Psoas muscle (tissue), 8 donors: ENCODE data around the gene UGT2B7. TPM values are rescaled to one million over a fixed set of nuclear protein-coding genes. Genes with fewer than 3 reads are reported as not detected.
"Not testable (repeated sequence)": the region's sequence is repeated elsewhere in the genome, so short reads cannot be mapped to it uniquely, and the experiment has no call there.

Source experiments
- ATAC-seq, 4 donors: fragments of 200-7000 bp; cut with Tn5 transposase; one replicate each; pipeline ENCODE4 v1.9.1; 2020; ENCODE audit warnings: moderate library complexity in 3 of 4, mild to moderate bottlenecking in 2 of 4
- DNase-seq, 2 donors: peaks; one replicate each; pipeline ENCODE4 v3.0.0-alpha.2; 2020
- H3K27ac ChIP-seq: fragments of 200-600 bp; one replicate; pipeline ENCODE4 v1.8.0; 2022
- H3K27me3 ChIP-seq, 3 donors: fragments of 200-600 bp in 1 of 3; one replicate each; pipeline versions ENCODE4 v1.6.1 to v1.8.0; 2013 to 2022; ENCODE audit warnings: low read length in 2 of 3, mild to moderate bottlenecking in 2 of 3, moderate library complexity in 1 of 3; ENCODE audit not compliant: insufficient read depth in 3 of 3
- H3K36me3 ChIP-seq, 2 donors: fragments of 200-600 bp in 1 of 2; one replicate each; pipeline versions ENCODE4 v1.6.1 to v1.8.0; 2013 to 2022; ENCODE audit warnings: low read depth in 1 of 2, mild to moderate bottlenecking in 1 of 2, moderate library complexity in 1 of 2; ENCODE audit not compliant: insufficient read depth in 1 of 2
- H3K4me1 ChIP-seq: fragments of 200-600 bp; one replicate; pipeline ENCODE4 v1.8.0; 2022
- H3K4me3 ChIP-seq: fragments of 200-600 bp; one replicate; pipeline ENCODE4 v1.8.0; 2022; ENCODE audit warnings: mild to moderate bottlenecking
- H3K9me3 ChIP-seq: fragments of 200-600 bp; one replicate; pipeline ENCODE4 v1.8.0; 2022
- WGBS, 3 donors: extraction: QIAGEN DNeasy Blood & Tissue Kit; methylation state at CpG; one replicate each; pipeline versions ENCODE4 v1.1.6 to v1.1.7; 2013; 5-methylcytosine and 5-hydroxymethylcytosine counted together
- intact Hi-C, 2 donors: fragments of 100-400 bp; cut with DNase I; formaldehyde crosslinking; loops; one replicate each; pipeline versions ENCODE4 v1.11.0 to v1.14.2; 2022
- polyA plus RNA-seq, 3 donors: library from polyadenylated mRNA; stranded (reverse); fragments of 200-250 nt; gene quantifications; one replicate each; pipeline ENCODE4 v1.2.3, GENCODE V29; 2013
- total RNA-seq, 4 donors: library from RNA; stranded (reverse); fragmentation: NEBNext Ultra II Directional in 2 of 4; extraction: Animal tissue kit (Norgen Biotek cat#: 25700) in 2 of 4; gene quantifications; one replicate each; pipeline versions ENCODE4 v1.2.1 to v1.2.4, GENCODE V29; 2021 to 2023
- TF ChIP-seq, protein P1 (sequence below): fragments of 200-600 bp; IDR thresholded peaks from one replicate; pipeline ENCODE4 v1.8.0; 2022; ENCODE audit warnings: antibody characterized with exemption
- donor health status: healthy with polysubstance abuse.
- donor health status: DM: no; HTN: no; CAD: no; lungs with moderate emphysema.
- donor health status: Bipolar disorder and iron deficiency.
- donor health status: healthy.
- donor health status: DM: yes; HTN: yes; CAD: no.
- donor health status: DM: no; HTN: no; CAD: no.
- donor health status: DM: no; HTN: no; CAD: no.
- donor health status: DM: yes; HTN: yes; CAD: no.

Gene UGT2B7
- total and polyA plus RNA-seq, 7 donors: 0.04 TPM; not detected in 6

DNA sequence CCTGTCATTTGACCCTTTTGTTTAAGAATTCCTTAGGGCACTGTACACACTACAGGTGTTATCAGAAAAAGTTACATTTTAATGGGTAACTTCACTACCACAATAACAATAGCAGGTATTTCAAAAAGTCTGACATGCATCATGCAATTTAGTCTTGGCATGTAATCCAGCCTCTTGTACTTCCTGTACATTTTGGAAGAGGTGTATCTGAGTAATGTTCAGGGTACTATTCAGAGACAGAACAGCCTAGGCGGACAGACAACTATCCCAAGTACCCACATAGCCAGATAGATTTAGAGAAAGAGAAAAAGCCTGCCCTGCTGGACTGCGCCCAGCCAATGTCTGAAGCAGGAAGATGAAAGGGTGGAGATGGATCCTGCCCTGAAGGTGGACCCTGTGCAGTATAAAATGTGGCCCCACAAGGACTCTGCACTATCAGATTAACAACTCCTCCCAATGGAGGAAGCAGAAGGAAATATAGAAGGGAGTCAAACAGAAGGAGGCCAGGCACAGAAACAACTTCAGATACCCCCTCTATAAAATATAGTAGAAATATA, 8.5 kb downstream of the UGT2B7 start:
- Histone ChIP-seq H3K27ac (no peak overlapping the region), H3K36me3 (no peaks in the 10 kb centered on the region), H3K4me1 (no peaks in the 10 kb centered on the region), H3K27me3 (no peaks in the 10 kb centered on the region), H3K9me3 (no peaks in the 10 kb centered on the region), H3K4me3 (no peak overlapping the region)
- WGBS, 3 donors: 86 to 90% (median 86%) methylated on average over 2 of the region's 2 CpGs
- DNase-seq (no peak), ATAC-seq (no peak)
- TF ChIP-seq, protein P1, sequence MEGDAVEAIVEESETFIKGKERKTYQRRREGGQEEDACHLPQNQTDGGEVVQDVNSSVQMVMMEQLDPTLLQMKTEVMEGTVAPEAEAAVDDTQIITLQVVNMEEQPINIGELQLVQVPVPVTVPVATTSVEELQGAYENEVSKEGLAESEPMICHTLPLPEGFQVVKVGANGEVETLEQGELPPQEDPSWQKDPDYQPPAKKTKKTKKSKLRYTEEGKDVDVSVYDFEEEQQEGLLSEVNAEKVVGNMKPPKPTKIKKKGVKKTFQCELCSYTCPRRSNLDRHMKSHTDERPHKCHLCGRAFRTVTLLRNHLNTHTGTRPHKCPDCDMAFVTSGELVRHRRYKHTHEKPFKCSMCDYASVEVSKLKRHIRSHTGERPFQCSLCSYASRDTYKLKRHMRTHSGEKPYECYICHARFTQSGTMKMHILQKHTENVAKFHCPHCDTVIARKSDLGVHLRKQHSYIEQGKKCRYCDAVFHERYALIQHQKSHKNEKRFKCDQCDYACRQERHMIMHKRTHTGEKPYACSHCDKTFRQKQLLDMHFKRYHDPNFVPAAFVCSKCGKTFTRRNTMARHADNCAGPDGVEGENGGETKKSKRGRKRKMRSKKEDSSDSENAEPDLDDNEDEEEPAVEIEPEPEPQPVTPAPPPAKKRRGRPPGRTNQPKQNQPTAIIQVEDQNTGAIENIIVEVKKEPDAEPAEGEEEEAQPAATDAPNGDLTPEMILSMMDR: no peak
- intact Hi-C loops: no loop called here

DNA sequence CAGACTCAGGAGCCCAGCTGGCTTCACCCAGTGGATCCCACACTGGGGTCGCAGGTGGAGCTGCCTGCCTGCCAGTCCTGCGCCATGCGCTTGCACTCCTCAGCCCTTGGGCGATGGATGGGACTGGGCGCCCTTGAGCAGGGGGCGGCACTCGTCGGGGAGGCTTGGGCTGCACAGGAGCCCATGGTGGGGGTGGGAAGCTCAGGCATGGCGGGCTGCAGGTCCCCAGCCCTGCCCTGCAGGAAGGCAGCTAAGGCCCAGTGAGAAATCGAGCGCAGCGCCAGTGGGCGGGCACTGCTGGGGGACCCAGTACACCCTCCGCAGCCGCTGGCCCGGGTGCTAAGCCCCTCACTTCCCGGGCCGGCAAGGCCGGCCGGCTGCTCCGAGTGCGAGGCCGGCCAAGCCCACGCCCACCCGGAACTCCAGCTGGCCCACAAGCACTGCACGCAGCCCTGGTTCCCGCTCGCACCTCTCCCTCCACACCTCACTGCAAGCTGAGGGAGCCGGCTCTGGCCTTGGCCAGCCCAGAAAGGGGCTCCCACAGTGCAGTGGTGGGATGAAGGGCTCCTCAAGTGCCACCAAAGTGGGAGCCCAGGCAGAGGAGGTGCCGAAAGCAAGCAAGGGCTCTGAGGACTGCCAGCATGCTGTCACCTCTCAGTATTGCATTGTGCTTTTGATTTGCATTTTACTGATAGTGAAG, 19.0 kb downstream of the UGT2B7 start:
- H3K36me3 ChIP-seq, ATAC-seq, DNase-seq, H3K4me1 ChIP-seq, H3K27ac ChIP-seq, H3K4me3 ChIP-seq, H3K27me3 ChIP-seq, H3K9me3 ChIP-seq, intact Hi-C loops: not testable (repeated sequence)
- 90 to 95% (median 95%) methylated on average over 29 to 30 of the region's 30 CpGs for WGBS, 3 donors

DNA sequence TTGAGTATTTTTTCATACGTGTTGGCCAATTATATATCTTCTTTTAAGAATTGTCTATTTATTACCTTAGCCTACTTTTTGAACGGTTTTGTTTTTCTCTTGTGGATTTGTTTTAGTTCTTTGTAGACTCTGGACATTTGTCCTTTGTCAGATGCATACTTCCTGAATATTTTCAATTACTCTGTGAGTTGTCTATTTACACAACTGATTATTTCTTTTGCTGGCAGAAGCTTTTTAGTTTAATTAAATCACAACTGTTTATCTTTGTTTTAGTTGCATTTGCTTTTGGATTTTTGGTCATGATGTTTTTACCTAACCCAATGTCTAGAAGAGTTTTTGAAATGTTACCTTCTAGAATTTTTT, 19.6 kb downstream of the UGT2B7 start:
- Histone ChIP-seq H3K4me3 (no peak overlapping the region), H3K27me3 (no peaks in the 10 kb centered on the region), H3K4me1 (no peaks in the 10 kb centered on the region), H3K36me3 (no peaks in the 10 kb centered on the region), H3K9me3 (no peaks in the 10 kb centered on the region), H3K27ac (no peak overlapping the region)
- intact Hi-C loops: no loop called here
- DNase-seq: no peak
- TF ChIP-seq, protein P1: no peak
- ATAC-seq: no peak
- WGBS, 3 donors: 77 to 90% (median 83%) methylated on average over 2 of the region's 2 CpGs

DNA sequence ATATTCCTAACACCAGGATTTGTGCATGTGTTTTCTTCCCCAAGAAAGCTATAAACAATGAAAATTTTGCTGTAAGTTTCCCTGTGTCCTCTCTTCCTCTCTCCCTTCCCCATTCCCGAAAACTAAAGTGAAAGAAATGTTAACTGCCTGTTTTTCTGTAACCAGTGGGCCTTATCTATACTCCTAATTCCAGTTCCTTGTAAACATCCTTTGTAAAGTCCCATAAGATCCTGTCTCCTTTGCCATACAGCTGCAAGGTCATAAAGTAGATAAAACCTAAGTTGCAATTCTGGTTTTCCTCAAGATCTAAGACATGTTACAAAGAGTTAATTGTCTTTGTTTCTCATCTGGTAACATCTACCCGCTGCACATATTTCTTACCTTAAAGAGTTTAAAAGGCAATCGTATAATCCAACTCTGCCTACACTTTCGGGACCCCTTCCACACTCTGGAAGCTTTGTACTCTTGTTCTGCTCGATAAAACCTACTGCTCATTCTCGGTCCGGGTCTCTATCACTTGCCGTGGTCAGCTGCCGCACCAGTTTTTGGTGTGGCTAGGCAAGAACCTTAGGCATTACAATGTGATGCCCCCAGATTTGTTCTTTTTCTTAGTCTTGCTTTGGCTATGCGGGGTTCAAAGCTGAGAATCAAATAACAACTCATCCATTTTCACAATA, 20.5 kb downstream of the UGT2B7 start:
- H3K27ac ChIP-seq: no peak overlapping the region
- ATAC-seq (no peak), DNase-seq (no peak)
- no peaks in the 10 kb centered on the region for H3K9me3 ChIP-seq
- WGBS, 3 donors: 70 to 86% (median 83%) methylated on average over 10 of the region's 10 CpGs
- TF ChIP-seq, protein P1: no peak
- intact Hi-C loops: no loop called here
- H3K36me3 ChIP-seq: no peaks in the 10 kb centered on the region
- no peaks in the 10 kb centered on the region for H3K4me1 ChIP-seq
- H3K4me3 ChIP-seq: no peak overlapping the region
- H3K27me3 ChIP-seq: no peaks in the 10 kb centered on the region

DNA sequence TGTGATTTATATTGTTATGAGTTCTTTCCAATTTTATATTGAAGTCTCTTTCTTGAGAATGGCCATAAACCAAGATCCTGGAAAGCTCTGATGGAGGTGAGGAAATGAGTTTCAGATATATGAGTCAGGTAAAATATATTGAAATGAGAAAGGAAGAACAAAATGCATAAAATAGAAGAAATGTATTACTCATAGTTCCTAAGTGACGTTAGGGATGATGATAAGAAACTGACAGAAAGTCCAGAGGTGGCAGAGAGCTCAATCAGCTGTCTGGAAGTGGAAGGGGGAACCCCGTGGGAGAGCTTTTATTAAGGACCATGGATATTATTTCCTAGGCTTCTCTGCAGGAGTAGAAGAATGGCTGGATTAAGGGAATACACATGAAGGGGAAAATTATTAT, 24.6 kb downstream of the UGT2B7 start:
- Histone ChIP-seq H3K27ac (no peak overlapping the region), H3K4me3 (no peak overlapping the region), H3K4me1 (no peaks in the 10 kb centered on the region), H3K36me3 (no peaks in the 10 kb centered on the region), H3K9me3 (no peaks in the 10 kb centered on the region), H3K27me3 (no peaks in the 10 kb centered on the region)
- DNase-seq (no peak), ATAC-seq (no peak)
- intact Hi-C loops: no loop called here
- WGBS, 3 donors: 50 to 53% (median 53%) methylated on average over 2 of the region's 2 CpGs
- TF ChIP-seq, protein P1: no peak
